GM19468 (cell line): ENCODE measurements around the gene SIN3A.
"Not testable (repeated sequence)": the region's sequence is repeated elsewhere in the genome, so short reads cannot be mapped to it uniquely, and the experiment has no call there.

Source experiments
- ATAC-seq: cut with Tn5 transposase; IDR thresholded peaks from one replicate; pipeline ENCODE4 v1.9.1; 2021; ENCODE audit warnings: mild to moderate bottlenecking, moderate library complexity, moderate number of reproducible peaks; ENCODE audit not compliant: unreplicated experiment; ENCODE audit errors: extremely low read depth

The SIN3A gene

GRCh38 chr15:75451202-75451673 is 252 bp downstream of the SIN3A start:
- no peak for ATAC-seq

DNA sequence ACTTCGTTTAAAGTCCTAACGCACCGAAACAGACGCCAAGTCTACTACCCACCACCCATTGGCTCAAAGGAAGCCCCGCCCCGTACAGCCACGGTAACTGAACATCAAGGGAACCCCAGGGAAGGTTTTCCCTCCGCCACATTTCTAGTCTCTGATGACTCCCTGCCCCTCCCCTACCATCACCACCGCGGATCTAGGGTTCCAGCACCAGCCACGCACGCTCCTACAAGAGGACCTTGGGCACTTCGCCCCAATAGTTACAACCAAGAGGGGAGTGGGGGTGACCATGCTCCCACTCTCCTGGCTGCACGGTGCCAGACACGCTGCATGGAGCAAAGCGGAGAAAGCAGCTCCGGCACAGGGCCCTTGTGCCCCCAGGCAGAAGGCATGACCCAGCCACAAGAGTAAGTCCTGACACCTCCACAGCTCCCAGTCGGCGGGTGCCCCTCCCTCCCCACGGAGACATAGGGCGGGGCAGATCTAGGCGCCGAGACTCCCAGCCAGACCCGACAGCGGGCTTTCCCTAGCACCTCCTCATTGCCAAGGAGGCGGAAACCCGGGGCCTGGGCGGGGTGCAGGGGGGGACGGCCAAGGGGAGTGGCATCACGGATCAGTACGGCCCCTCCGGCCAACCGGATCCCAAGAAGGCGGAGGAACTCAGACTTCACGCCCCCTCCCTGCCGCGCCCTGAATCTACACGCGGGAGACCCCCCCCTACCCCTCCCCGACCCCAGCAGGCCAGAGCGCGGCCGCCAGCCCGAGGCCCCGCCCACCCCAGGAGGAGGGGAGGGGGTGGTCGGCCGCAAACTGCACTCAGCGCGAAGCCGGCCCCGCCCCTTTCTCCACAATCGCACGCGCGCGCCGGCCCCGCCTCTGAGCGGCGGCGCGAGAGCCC is 936 bp downstream of the SIN3A start:
- no peak for ATAC-seq

- ATAC-seq = no peak
Measured at GRCh38 chr15:75449585-75450306, 1.7 kb downstream of the SIN3A start.

- ATAC-seq = not testable (repeated sequence)
Measured at GRCh38 chr15:75448171-75448570, 3.3 kb downstream of the SIN3A start.

GRCh38 chr15:75446151-75446550 is 5.3 kb downstream of the SIN3A start:
- ATAC-seq = no peak

GRCh38 chr15:75445324-75445723 is 6.2 kb downstream of the SIN3A start:
- ATAC-seq = not testable (repeated sequence)

DNA sequence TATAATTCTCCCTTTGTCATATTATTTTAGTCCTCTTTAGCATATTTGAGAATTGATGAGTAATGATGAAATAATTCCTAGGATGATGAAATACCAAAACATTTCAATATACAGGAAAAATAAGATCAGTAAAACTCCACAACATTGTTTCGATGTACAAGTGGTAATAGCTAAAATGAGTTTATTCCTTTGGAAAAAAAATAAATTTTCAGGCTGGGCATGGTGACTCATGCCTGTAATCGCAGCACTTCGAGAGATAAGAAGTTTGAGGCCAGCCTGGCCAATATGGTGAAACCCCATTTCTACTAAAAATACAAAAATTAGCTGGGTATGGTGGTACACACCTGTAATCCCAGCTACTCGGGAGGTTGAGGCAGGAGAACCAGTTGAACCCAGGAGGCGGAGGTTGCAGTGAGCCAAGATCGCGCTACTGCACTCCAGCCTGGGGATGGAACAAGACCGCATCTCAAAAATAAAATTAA is 7.5 kb downstream of the SIN3A start:
- ATAC-seq = not testable (repeated sequence)

DNA sequence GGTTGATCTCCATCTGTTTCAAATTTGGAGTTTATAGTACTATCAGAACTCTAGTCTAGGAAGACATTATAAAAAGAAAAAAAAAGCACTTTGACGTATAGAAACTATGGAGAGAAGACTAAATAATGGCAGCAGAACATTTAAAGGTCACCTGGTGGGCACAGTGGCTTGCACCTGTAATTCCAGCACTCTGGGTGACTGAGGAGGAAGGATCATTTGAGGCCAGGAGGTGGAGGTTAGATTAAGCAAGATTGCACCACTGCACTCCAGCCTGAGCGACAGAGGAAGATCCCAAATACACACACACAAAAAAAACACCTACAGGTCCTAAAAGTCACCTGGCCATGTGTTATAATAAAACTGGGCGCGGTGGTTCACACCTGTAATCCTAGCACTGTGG is 13.8 kb downstream of the SIN3A start:
- ATAC-seq = no peak

DNA sequence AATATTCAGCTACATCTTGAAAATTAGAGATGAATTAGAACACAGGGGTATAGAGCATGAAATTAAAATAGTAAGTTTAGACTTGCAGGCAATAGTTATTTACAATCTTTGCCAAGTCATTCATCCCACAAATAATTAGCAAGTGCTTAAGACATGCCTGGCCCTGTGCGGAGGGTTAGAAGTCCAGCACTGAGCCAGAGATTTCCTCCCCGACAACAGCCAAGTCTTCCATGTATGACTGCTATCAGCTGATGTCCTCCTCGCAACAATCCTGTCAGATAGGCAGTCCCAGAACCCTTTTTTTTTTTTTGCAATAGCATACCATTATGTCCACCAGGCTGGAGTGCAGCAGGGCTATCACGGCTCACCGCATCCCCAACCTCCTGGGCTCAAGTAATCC is 14.6 kb downstream of the SIN3A start:
- ATAC-seq = no peak

DNA sequence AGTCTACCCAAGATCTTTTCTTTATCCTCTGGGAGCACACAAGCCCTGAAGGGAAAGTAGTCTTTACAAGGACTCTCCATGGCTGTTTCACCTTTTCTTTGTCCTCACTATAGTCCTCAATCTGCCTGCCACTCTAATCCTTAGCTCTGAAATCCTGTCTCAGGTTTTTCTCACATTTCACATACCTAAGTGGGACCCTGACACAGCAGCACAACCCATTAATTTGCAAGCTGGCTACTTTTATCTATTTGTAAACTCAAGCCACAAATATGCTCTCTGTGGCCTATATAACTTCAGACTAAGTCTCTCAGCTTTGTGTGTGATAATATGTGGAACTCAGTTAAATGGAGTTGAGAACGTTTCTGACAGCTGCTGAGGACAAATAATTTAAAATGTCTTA is 19.8 kb downstream of the SIN3A start:
- no peak for ATAC-seq

GRCh38 chr15:75431270-75431669 is 20.2 kb downstream of the SIN3A start:
- no peak for ATAC-seq

DNA sequence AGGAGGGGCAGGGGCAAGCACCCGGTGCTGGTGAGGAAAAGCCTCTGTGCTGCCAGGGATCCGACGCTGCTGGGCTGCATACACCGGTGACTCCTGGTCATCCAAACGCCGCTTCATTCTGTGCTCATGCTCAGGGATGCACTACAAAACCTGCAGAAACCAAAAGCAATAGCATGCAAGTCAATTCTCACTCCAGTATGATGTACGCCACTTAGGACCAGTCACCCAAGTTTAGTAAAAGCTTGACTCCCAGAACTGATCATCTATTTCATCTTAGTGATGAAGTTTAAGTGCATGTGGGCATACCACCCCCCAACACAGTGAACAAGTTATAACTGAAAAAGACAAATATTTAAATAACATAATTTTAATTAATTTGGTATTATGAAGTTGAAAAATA is 21.2 kb downstream of the SIN3A start:
- ATAC-seq = no peak

DNA sequence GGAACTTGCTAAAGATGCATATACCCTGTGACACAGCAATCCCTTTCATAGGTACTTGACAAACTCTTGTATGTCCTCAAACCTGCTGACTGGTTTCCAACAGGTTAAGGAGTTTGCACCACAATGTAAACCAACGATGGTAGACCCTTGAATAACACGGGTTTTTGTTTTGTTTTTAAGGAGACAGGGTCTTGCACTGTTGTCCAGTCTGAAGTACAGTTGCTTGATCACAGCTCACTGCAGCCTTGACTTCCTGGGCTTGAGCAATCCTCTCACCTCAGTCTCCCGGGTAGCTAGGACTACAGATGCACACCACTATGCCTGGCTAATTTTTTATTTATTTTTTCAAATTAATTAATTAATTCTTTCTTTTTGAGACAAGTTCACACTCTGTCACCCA is 23.3 kb downstream of the SIN3A start:
- ATAC-seq = no peak

GRCh38 chr15:75425966-75426500 is 25.5 kb downstream of the SIN3A start:
- ATAC-seq = no peak

DNA sequence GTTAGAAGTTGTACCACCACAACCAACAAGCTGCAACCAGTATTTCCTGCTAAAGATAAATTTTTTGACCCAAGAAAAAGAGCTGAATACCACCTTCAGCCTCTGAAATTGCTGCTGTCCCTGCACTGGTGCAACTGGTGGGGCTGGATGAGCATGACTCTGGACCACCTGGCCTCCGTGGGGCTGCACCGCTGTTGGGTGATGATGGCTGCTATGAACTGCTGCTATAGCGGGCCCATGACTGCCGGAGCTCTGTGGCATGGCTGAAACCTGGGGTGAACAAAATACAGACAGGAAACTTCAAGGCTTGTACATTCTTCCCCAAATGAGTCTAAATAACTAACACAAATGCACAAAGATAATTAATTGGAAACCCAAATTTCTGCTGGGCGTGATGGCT is 28.9 kb downstream of the SIN3A start:
- no peak for ATAC-seq

- no peak for ATAC-seq
Measured at GRCh38 chr15:75420698-75421097, 30.8 kb downstream of the SIN3A start.

GRCh38 chr15:75416584-75416983 is 34.9 kb downstream of the SIN3A start:
- no peak for ATAC-seq

DNA sequence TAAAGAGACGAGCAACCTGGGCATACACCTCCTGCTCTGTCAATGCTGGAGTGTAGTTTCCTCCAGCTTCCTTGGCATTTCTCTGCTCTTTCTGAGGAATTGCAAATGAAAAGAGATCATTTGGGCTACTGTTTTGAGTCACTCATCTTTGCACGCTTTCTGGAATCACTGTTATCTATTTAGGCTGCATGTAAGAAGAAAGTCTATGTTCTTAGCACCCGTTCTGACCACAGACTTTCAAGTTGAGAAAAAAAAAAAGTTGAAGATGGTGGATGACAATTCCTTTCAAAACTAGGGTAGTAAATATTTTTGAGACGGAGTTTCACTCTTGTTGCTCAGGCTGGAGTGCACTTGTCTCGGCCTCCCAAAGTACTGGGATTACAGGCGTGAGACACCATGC is 41.3 kb downstream of the SIN3A start:
- no peak for ATAC-seq

- ATAC-seq = no peak
Measured at GRCh38 chr15:75407083-75407482, 44.4 kb downstream of the SIN3A start.

- no peak for ATAC-seq
Measured at GRCh38 chr15:75403892-75404291, 47.6 kb downstream of the SIN3A start.

DNA sequence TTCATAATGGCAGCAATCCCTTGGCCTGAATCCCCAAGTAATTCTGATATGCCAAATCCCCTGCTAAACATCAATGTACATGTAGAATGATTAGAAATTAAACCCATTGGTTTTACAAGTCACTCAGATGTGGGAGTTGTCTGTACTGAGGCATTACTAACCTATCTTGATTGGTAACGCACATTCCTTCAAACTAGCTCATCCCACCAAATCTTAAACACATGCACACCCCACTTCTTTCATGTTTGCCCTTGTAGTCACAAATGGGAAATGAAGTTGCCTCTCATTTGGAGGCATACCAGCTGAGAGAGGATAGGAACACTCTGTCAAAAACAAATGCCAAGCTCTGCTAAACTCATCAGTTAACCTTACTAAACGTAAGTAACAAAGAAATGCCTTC is 54.0 kb downstream of the SIN3A start:
- ATAC-seq = no peak
